HCT116 (cell line): ENCODE data around the gene ANXA6. TPM values are rescaled to one million over a fixed set of nuclear protein-coding genes. Genes with fewer than 3 reads are reported as not detected.

Experiments used
- ATAC-seq: fragments of 200-7000 bp; cut with Tn5 transposase; 2 replicates; pipeline ENCODE4 v1.9.1; 2020; ENCODE audit warnings: mild to moderate bottlenecking, moderate library complexity
- BruUV-seq: library from RNA; stranded (reverse); fragments of 400-500 nt; replicated peaks from 2 replicates; lab custom pipeline; 2021; lab: Mats Ljungman, UMichigan
- CTCF ChIA-PET: fragments of 300-600 bp; sonication (Branson Sonifier 250); formaldehyde crosslinking; loops from one replicate; lab custom pipeline; 2021; ENCODE audit warnings: antibody characterized with exemption; lab: Charles Lee
- POLR2A ChIA-PET: fragments of 300-600, 350-600 bp; sonication (Branson Sonifier 250); formaldehyde crosslinking; loops from one replicate; lab custom pipeline; 2021; ENCODE audit warnings: antibody characterized with exemption; lab: Charles Lee
- RAD21 ChIA-PET, 2 experiments: fragments of 300-600 bp; sonication (Branson Sonifier 250); formaldehyde crosslinking; loops; one replicate each; lab custom pipeline; 2023; ENCODE audit warnings: low total read pairs in 2 of 2; ENCODE audit not compliant: uncharacterized antibody in 2 of 2, unreplicated experiment in 2 of 2, low non-redundant PET in 1 of 2; lab: Charles Lee
- DNase-seq: peaks from one replicate; pipeline ENCODE4 v3.0.0-alpha.2; 2010; ENCODE audit warnings: low read depth, low spot score
- H2AFZ ChIP-seq: fragments of 200-600 bp; shearing (Covaris generic), sonication (generic); 2 replicates; pipeline ENCODE4 v1.6.1; 2017; ENCODE audit warnings: low read depth, mixed run types, mixed read lengths, antibody characterized with exemption, low read length; ENCODE audit not compliant: poor library complexity, severe bottlenecking
- H3K27ac ChIP-seq: 2 replicates; pipeline ENCODE4 v1.5.1; 2012; ENCODE audit warnings: low read depth, low read length
- H3K27me3 ChIP-seq: fragments of 200-600 bp; sonication (generic); 2 replicates; pipeline ENCODE4 v1.6.1; 2016; ENCODE audit warnings: mixed run types, low read length, mixed read lengths; ENCODE audit not compliant: insufficient read depth
- H3K36me3 ChIP-seq, 2 experiments: fragments of 200-500 bp in 1 of 2; fragments of 200-600 bp in 1 of 2; sonication (Bioruptor generic) in 1 of 2; sonication (generic) in 1 of 2; 2 replicates each; pipeline versions ENCODE4 v1.5.1 to v1.6.1; 2014 to 2016; ENCODE audit warnings: low read length in 2 of 2, inconsistent platforms in 1 of 2, mixed read lengths in 1 of 2, mixed run types in 1 of 2; ENCODE audit not compliant: insufficient read depth in 2 of 2, control insufficient read depth in 1 of 2
- H3K4me1 ChIP-seq, 2 experiments: fragments of 200-600 bp in 1 of 2; sonication (generic) in 1 of 2; 2 replicates each; pipeline versions ENCODE4 v1.5.1 to v1.6.1; 2012 to 2017; ENCODE audit warnings: low read length in 2 of 2, inconsistent platforms in 1 of 2, mild to moderate bottlenecking in 1 of 2, mixed read lengths in 1 of 2, mixed run types in 1 of 2, moderate library complexity in 1 of 2; ENCODE audit not compliant: insufficient read depth in 2 of 2, control insufficient read depth in 1 of 2
- H3K4me2 ChIP-seq: fragments of 200-600 bp; sonication (generic); 2 replicates; pipeline ENCODE4 v1.6.1; 2017; ENCODE audit warnings: mixed run types, low read length, mixed read lengths
- H3K4me3 ChIP-seq, 2 experiments: fragments of 200-600 bp in 1 of 2; sonication (generic) in 1 of 2; replicated peaks in 1 of 2; 2 replicates each; pipeline ENCODE4 v1.5.1; 2011 to 2016; ENCODE audit warnings: low read length in 2 of 2, control low read depth in 1 of 2, low read depth in 1 of 2, mild to moderate bottlenecking in 1 of 2, mixed read lengths in 1 of 2, mixed run types in 1 of 2
- H3K79me2 ChIP-seq: fragments of 200-600 bp; sonication (generic); 2 replicates; pipeline ENCODE4 v1.6.1; 2017; ENCODE audit warnings: mild to moderate bottlenecking, mixed run types, low read length, moderate library complexity, mixed read lengths; ENCODE audit not compliant: insufficient read depth
- H3K9ac ChIP-seq: fragments of 200-600 bp; sonication (generic); 2 replicates; pipeline ENCODE4 v1.6.1; 2016; ENCODE audit warnings: low read length, mixed read lengths
- H3K9me2 ChIP-seq: fragments of 200-600 bp; sonication (generic), shearing (Covaris generic); 2 replicates; pipeline ENCODE4 v1.6.1; 2017; ENCODE audit warnings: mixed run types, mild to moderate bottlenecking, moderate library complexity; ENCODE audit not compliant: insufficient read depth
- H3K9me3 ChIP-seq, 2 experiments: fragments of 200-500 bp in 1 of 2; fragments of 200-600 bp in 1 of 2; sonication (Bioruptor generic) in 1 of 2; sonication (generic) in 1 of 2; 2 replicates each; pipeline ENCODE4 v1.6.1; 2014 to 2017; ENCODE audit warnings: low read length in 2 of 2, mixed read lengths in 2 of 2, inconsistent platforms in 1 of 2, low read depth in 1 of 2, mild to moderate bottlenecking in 1 of 2, mixed run types in 1 of 2, moderate library complexity in 1 of 2; ENCODE audit not compliant: control insufficient read depth in 1 of 2, insufficient read depth in 1 of 2
- H4K20me1 ChIP-seq: fragments of 200-600 bp; sonication (generic), shearing (Covaris generic); 2 replicates; pipeline ENCODE4 v1.6.1; 2017; ENCODE audit warnings: mixed run types, mild to moderate bottlenecking, moderate library complexity; ENCODE audit not compliant: insufficient read depth
- ATF3 ChIP-seq: IDR thresholded peaks from 2 replicates; pipeline ENCODE4 v1.6.1; 2012
- CBX3 ChIP-seq: IDR thresholded peaks from 2 replicates; pipeline ENCODE4 v1.6.1; 2012; ENCODE audit warnings: low read depth
- CEBPB ChIP-seq: IDR thresholded peaks from 2 replicates; pipeline ENCODE4 v1.6.1; 2012; ENCODE audit warnings: low read depth
- EGR1 ChIP-seq: IDR thresholded peaks from 2 replicates; pipeline ENCODE4 v1.6.1; 2012; ENCODE audit warnings: low read depth
- FOSL1 ChIP-seq: IDR thresholded peaks from 2 replicates; pipeline ENCODE4 v1.6.1; 2012; ENCODE audit warnings: low read depth
- JUND ChIP-seq: IDR thresholded peaks from 2 replicates; pipeline ENCODE4 v1.6.1; 2012
- POLR2A ChIP-seq: IDR thresholded peaks from 2 replicates; pipeline ENCODE4 v1.7.0; 2011; ENCODE audit warnings: borderline replicate concordance; ENCODE audit not compliant: insufficient read depth, insufficient read length; ENCODE audit errors: extremely low read depth
- POLR2AphosphoS5 ChIP-seq: IDR thresholded peaks from 2 replicates; pipeline ENCODE4 v1.6.1; 2011; ENCODE audit warnings: mild to moderate bottlenecking, low read depth, low read length, moderate library complexity
- YY1 ChIP-seq: IDR thresholded peaks from 2 replicates; pipeline ENCODE4 v1.6.1; 2011; ENCODE audit warnings: low read length, low read depth, moderate library complexity, mild to moderate bottlenecking; ENCODE audit not compliant: insufficient replicate concordance; ENCODE audit errors: extremely low read depth
- ZBTB33 ChIP-seq: IDR thresholded peaks from 2 replicates; pipeline ENCODE4 v1.6.1; 2011; ENCODE audit warnings: mild to moderate bottlenecking, low read length, moderate library complexity; ENCODE audit not compliant: insufficient replicate concordance; ENCODE audit errors: extremely low read depth
- intact Hi-C: fragments of 100-400 bp; cut with micrococcal nuclease; formaldehyde crosslinking; loops from 2 replicates; pipeline ENCODE4 v1.10.0; 2022
- total RNA-seq: library from RNA; stranded (reverse); gene quantifications from one replicate; pipeline ENCODE4 v1.2.1, GENCODE V29; 2021; ENCODE audit not compliant: unreplicated experiment

The ANXA6 gene
- total RNA-seq, 1 experiment from 2014 or later, result 71.9 TPM

GRCh38 chr5:151104795-151105194, 52.8 kb downstream of the ANXA6 start:
- H3K4me2 ChIP-seq, result no peak overlapping the region
- H3K79me2 ChIP-seq, result no peaks in the 10 kb centered on the region
- H3K9me2 ChIP-seq, result no peaks in the 10 kb centered on the region
- intact Hi-C loops, result no loop called here
- H3K27ac ChIP-seq, result no peak overlapping the region
- CTCF ChIA-PET, result no interaction called here
- POLR2A ChIA-PET, result no interaction called here
- no TSS peak for BruUV-seq
- peaks cover 0 to 12% of the 10 kb centered on the region in 2 experiments; a peak in 2 of 4 replicates for H3K36me3 ChIP-seq
- TF ChIP-seq YY1 (no peak), EGR1 (no peak), POLR2A (no peak), JUND (no peak), ATF3 (no peak)
- ATAC-seq, result no peak
- RAD21 ChIA-PET, result no interaction called here
- H3K4me1 ChIP-seq, result no peaks in the 10 kb centered on the region
- H3K9me3 ChIP-seq, result no peaks in the 10 kb centered on the region
- DNase-seq, result no peak
- H3K9ac ChIP-seq, result no peak overlapping the region
- H4K20me1 ChIP-seq, result no peaks in the 10 kb centered on the region
- H3K4me3 ChIP-seq, result no peak overlapping the region
- H3K27me3 ChIP-seq, result no peaks in the 10 kb centered on the region
- H2AFZ ChIP-seq, result no peak overlapping the region

GRCh38 chr5:151101746-151102145, 55.8 kb downstream of the ANXA6 start:
- Histone ChIP-seq H3K9ac (no peak overlapping the region), H4K20me1 (no peaks in the 10 kb centered on the region), H3K4me2 (no peak overlapping the region), H3K79me2 (no peaks in the 10 kb centered on the region), H3K36me3 (no peaks in the 10 kb centered on the region), H3K9me3 (no peaks in the 10 kb centered on the region), H3K9me2 (no peaks in the 10 kb centered on the region), H3K4me3 (no peak overlapping the region), H3K27ac (no peak overlapping the region), H3K27me3 (no peaks in the 10 kb centered on the region), H3K4me1 (no peaks in the 10 kb centered on the region), H2AFZ (no peak overlapping the region)
- ChIA-PET CTCF (no interaction called here), POLR2A (no interaction called here), RAD21 (no interaction called here)
- no peak for TF ChIP-seq POLR2AphosphoS5
- TF ChIP-seq FOSL1, result no peak
- TF ChIP-seq CBX3, result no peak
- TF ChIP-seq CEBPB, result no peak
- TF ChIP-seq ZBTB33, result no peak
- no peak for DNase-seq
- intact Hi-C loops, result no loop called here
- no TSS peak for BruUV-seq
- no peak for ATAC-seq
